ENCODE data around the gene GCKR.
A peak's percentile ranks its signal among the peaks of the same experiment; 100 is the strongest.

Gene GCKR

GRCh38 chr2:27496357-27497287, at the start of gene GCKR:
GCKR (plus strand) TSS chr2:27496839; CDS start chr2:27496905, 66 bp downstream.
- DNase-seq (ENCODE audit: low read depth in 2 of 2): no peak

- no peak for DNase-seq (ENCODE audit: low read depth in 2 of 2)
These were observed 48.3 kb upstream of the GCKR start for GRCh38 chr2:27448381-27448780.

- no peak for DNase-seq (ENCODE audit: low read depth in 2 of 2)
These were observed 45.5 kb upstream of the GCKR start for GRCh38 chr2:27451095-27451494.

GRCh38 chr2:27453968-27454367, 42.7 kb upstream of the GCKR start:
- no peak for DNase-seq (ENCODE audit: low read depth in 2 of 2)

DNA sequence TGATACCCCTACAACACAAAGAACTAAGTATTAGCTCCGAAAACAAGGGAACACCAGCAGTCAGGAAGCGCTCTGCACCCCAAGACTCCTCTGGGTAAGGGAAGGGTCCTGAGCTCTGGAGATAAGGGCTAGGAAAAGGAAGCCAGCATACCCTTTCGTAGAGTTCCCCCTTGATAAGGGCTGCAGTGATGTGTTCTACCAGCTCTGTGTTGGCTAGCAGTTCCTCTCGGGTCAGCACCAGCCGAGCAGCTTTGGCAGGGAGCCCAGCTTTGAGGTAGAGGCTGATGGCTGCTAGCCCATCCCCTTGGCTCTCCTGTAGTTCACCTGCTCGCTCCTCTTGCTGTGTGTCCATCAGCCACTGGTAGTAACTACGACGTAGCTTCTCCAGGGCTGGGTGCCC, 35.5 kb upstream of the GCKR start:
- DNase-seq (ENCODE audit: low read depth in 2 of 2): no peak

- DNase-seq (ENCODE audit: low read depth in 2 of 2): no peak
These were observed 32.2 kb upstream of the GCKR start for GRCh38 chr2:27464443-27464842.

DNA sequence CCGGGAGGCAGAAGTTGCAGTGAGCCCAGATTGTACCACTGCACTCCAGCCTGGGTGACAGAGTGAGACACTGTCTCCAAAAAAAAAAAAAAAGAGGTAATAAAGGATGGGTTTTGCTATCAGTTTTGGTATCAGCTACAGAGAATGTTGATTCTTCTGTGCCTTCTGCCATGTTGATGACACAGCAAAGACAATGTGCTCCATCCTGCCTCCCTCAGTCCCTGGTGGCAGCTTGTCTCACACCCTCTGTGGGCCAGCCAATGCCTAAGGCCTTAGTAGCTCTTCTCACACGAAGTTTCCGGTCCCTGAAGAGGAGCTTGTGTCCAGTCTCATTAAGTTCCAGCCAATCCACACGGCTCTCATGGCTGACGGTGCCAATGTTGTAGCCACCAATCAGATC, 24.7 kb upstream of the GCKR start:
- DNase-seq (ENCODE audit: low read depth in 2 of 2): no peak

DNA sequence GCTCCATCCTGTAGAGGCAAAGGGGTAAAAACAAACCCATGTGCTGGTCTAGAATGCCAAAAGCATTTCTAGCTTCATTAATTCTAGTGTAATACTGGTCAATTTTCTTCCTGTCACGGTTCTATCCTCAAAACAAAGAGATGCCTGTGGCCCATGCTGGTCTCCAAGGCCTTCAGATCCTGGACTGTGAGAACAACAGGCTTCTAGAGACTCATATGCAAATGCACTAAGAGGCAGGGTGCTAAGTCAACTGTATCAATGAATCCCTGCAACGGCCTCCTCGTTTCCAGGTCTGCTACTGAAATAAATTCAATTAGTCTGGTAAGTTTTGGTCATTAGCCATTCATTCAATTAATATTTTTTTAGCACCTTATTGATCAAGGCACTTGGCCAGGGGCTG, 11.1 kb upstream of the GCKR start:
- no peak for DNase-seq (ENCODE audit: low read depth in 2 of 2)

DNA sequence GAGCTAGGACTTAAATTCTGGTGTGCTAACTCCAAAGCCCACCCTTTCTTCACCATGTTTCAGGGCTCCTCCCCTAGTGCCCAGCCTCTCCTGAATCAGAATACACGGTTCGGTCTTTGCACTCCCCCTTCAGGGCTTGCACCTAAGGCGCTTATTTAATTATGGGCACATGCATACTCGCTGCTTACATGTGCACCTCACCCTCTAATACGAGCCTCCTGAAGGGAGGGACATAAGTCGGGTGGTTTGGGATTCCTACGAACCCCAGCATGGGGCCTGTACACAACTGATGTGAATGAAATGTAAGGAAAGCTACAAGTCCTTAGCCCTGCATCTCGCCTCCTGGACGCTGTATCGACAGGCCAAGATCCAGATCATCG, 7.5 kb upstream of the GCKR start:
- no peak for DNase-seq (ENCODE audit: low read depth in 2 of 2)

GRCh38 chr2:27489498-27490397, 6.9 kb upstream of the GCKR start, which contains the start of gene IFT172:
IFT172 (minus strand) TSS chr2:27489743; CDS start chr2:27489653, 90 bp downstream.
- peak; percentile 88 for DNase-seq (ENCODE audit: low read depth in 2 of 2)

GRCh38 chr2:27492557-27492956, 4.1 kb upstream of the GCKR start:
- no peak for DNase-seq (ENCODE audit: low read depth in 2 of 2)

- no peak for DNase-seq (ENCODE audit: low read depth in 2 of 2)
These were observed 2.7 kb upstream of the GCKR start for GRCh38 chr2:27493948-27494283.

- no peak for DNase-seq (ENCODE audit: low read depth in 2 of 2)
These were observed 2.2 kb upstream of the GCKR start for GRCh38 chr2:27494284-27494943.

GRCh38 chr2:27494944-27495554, 1.6 kb upstream of the GCKR start, which contains the start of gene FNDC4:
FNDC4 (minus strand) TSS chr2:27495200; CDS start chr2:27494679, 521 bp downstream.
- DNase-seq (ENCODE audit: low read depth in 2 of 2): no peak

- no peak for DNase-seq (ENCODE audit: low read depth in 2 of 2)
These were observed 741 bp upstream of the GCKR start for GRCh38 chr2:27495840-27496356.

DNA sequence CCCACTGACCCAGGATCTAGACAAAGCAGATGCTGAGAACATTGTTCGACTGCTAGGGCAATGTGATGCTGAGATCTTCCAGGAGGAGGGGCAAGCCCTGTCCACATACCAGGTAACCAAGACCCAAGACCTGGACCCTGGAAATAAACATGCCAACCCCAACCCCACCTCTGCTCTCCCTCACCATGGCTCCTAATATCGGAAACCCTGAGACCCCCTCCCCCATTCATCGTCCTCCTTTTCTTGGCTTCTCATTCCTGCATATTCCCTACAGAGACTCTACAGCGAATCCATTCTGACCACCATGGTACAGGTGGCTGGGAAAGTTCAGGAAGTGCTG, 619 bp downstream of the GCKR start:
- DNase-seq (ENCODE audit: low read depth in 2 of 2): no peak

DNA sequence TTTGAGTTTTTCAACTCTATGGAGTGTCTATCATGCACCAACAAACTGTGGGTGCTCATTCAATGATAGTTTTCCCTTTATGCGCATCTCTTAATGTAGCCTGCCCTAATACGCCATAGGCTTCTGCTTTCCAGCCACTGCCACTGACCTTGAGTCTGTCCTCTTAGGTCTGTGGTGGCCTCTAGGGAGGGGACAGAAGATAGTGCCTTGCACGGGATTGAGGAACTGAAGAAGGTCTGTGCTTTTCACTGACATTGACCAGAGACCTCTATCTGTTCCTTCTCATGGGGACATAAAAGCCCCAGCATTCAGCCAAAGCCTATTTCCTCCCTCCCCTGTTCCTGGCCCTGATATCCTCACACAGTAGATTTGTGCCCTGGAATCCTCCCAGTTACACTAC, 2.3 kb downstream of the GCKR start:
- no peak for DNase-seq (ENCODE audit: low read depth in 2 of 2)

- DNase-seq (ENCODE audit: low read depth in 2 of 2): no peak
These were observed 4.4 kb downstream of the GCKR start for GRCh38 chr2:27501042-27501441.

DNA sequence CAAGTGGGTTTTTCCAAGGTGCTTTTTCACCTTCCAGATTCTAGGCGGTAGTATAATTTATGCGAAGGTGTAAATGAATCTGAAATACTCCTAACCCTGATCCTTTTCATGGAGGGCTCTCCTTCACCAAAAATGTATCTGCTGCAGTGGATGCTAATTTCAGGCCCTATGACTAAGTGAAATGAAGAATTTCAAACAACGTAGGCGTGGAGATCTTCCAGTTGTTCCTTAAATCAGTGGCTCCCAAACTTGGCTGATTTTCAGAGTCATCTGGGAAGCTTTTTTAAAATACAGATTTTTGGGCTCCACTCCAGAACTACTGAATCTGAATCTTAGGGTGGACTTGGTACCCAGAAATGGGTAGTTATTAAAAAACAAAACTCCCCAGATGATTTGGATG, 5.5 kb downstream of the GCKR start:
- DNase-seq (ENCODE audit: low read depth in 2 of 2): no peak

- no peak for DNase-seq (ENCODE audit: low read depth in 2 of 2)
These were observed 9.9 kb downstream of the GCKR start for GRCh38 chr2:27506587-27506986.

GRCh38 chr2:27507293-27507692, 10.7 kb downstream of the GCKR start:
- no peak for DNase-seq (ENCODE audit: low read depth in 2 of 2)

DNA sequence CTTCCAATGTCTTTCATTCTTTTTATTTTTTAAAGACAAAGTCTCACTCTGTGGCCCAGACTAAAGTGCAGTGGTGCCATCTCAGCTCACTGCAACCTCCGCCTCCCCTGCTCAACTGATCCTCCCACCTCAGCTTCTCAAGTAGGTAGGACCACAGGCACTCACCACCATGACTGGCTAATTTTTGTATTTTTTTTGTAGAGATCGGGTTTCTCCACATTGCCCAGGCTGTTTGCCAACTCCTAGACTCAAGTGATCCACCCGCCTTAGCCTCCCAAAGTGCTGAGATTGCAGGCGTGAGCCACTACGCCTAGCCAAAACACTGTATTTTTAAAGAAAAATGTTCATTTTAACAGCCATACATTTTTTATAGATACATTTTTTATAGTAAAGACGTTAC, 12.7 kb downstream of the GCKR start:
- DNase-seq (ENCODE audit: low read depth in 2 of 2): no peak
